Fibroblast of skin of left biceps (primary cell): ENCODE results near the gene PPP6R2.
"Not testable (repeated sequence)": the region's sequence is repeated elsewhere in the genome, so short reads cannot be mapped to it uniquely, and the experiment has no call there.

ENCODE experiments used
- DNase-seq, 2 experiments: peaks; one replicate each; pipeline ENCODE4 v3.0.0-alpha.2; 2013; ENCODE audit warnings: low read depth in 2 of 2

PPP6R2 gene

DNA sequence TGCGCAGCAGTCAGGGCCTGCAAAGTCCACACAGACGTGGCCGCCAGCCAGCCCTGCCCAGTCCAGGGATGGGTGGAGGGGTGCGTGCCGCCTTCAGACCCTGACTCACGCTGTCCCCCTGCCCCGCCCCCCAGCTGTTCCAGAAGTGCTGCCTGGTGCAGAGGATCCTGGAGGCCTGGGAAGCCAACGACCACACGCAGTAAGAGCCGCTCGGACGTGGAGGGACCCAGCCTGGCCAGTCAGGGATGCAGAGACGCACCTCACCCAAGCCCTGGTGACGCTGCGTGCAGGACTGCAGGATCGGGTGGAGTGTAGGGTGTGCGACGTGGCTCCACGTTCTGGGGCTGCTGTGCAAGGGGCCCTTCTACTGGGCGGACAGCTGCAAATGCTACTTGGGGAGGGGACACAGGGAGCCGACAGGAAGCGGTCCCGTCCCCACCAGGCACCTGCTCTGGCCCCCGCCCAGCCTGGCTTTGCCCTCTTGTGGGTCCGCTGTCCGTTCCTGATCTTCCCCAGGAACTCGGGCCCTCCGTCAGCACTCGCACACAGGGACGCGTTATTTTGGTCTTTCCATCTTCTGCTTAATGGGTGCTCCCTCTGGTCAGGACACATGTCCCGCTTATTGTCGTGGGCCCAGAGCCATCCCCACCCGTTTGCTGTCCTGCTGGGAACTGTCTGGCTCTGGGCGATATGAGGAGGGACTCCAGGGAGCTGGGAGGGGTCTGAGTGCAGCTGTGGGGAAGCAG, 89.2 kb downstream of the PPP6R2 start:
- no peak for DNase-seq

DNA sequence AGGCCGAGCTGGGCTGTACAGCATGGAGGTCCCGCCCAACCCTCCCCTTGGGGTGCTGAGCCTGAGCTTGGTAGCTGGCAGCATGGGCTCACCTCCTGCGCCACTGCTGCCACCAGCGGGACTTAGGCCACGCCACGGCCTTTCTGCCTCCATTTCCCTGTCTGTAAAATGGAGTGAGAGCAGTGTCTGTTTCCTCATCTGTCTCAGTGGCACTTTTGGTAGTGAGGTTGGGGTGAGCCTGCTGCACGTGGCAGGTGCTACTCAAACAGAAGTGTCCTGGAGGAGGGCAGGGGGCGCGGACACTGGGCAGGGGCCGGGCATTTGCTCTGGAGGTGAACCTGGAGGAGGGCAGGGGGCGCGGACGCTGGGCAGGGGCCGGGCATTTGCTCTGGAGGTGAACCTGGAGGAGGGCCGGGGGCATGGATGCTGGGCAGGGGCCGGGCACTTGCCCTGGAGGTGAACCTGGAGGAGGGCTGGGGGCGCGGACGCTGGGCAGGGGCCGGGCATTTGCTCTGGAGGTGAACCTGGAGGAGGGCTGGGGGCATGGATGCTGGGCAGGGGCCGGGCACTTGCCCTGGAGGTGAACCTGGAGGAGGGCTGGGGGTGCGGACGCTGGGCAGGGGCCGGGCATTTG, 89.9 kb downstream of the PPP6R2 start:
- DNase-seq: not testable (repeated sequence)

DNA sequence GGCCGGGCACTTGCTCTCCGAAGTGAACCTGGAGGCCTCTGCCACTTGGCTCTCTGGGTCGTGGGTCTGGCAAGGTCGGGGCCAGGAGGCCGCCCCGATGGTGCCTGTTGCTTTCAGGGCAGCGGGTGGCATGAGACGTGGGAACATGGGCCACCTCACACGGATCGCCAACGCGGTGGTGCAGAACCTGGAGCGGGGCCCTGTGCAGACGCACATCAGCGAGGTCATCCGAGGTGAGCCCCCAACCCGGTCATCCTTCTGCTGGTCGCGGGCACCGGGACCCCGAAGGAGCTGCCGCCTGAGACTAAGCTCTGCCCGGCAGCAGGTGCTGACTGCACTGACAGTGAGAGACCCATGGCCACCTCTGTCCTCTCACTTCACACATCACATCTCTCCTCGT, 91.7 kb downstream of the PPP6R2 start:
- DNase-seq: no peak

DNA sequence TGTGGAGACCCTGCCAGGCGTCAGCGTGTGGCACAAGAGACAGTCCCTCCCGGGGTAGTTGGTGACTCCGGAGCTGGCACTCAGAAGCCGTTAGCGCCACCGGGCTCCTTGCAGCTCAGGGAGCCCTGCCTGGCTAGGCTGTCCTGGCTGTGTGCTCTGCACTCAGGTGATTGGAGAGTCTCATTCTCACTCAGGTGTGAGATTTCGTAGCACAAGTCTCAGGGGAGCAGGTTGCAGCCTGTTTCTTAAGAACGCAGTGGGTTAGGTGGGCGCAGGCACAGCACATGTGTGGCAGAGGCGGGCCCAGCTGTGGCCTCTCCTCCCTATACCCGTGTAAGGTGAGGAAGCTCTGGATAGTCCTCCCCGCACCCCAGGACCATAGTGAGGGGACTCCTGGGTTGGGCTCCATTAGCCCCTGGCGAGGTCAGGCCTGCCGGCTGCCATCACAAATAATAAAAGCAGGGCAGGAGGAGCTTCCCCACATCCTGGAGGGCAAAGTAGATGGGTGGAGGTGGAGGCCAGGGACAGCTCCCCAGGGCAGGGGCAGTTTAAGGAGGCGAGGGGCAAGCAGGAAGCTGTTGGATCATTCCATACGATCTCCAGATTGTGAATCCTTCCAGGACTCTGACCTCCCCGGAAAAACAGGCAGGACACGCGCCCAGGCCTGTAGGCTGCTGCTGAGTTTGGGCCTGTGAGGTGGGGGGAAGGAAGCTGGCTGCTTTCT, 92.3 kb downstream of the PPP6R2 start:
- DNase-seq: no peak

DNA sequence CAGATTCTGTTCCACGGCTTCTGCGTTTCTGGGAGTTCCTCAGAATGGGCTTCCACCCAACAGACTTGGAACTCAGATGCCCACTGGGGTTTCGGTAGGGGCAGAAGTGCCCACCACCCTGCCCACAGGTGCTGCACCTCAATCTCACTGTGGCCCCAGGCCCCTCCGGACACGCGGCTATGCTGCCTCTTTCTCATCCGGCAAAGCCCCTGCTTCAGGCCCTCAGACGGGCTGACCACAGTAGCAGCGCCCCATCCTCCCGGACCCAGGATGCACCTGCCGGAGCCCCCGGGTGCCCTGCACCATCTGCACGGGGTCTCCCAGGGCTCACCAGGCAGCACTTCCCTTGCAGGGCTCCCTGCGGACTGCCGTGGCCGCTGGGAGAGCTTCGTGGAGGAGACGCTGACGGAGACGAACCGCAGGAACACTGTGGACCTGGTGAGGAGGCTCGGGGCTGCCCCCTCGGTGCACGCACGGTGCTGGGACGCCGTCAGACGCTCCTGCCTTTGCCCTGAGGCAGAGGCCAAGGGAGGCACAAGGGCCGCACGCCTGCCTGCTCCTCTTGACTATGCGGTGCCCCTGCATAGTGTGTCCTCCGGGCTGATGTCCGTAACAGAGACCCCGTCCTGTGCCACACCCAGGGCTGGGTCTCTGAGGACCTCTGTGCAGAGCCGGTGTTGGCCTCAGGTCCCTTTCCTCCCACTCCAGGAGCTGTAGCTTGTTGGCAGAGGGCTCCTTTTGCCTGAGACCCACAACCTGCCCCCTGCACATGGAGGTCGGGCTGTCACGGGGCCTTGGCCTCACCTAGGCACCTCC, 93.1 kb downstream of the PPP6R2 start:
- no peak for DNase-seq

DNA sequence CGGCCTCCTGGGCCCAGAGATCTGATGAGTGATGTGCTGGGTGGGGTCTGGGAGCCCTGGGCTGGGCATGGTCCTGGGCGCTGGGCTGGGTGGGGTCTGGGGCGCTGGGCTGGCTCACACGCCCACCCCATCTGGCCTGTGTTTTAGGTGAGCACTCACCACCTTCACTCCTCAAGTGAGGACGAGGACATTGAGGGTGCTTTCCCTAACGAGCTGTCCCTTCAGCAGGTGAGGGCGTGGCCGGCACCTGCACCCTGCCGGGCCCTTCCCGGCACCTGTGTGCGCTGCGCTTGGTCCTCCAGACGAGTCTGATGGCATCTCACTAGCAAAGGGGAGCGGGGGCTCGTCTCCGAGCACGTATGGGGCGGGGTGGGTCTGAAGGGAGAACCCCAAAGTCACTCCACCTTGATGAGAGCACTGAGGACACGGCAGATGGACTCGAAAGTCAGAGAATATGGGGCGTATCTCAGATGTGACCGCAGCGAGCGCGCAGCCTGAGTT, 93.8 kb downstream of the PPP6R2 start:
- no peak for DNase-seq

DNA sequence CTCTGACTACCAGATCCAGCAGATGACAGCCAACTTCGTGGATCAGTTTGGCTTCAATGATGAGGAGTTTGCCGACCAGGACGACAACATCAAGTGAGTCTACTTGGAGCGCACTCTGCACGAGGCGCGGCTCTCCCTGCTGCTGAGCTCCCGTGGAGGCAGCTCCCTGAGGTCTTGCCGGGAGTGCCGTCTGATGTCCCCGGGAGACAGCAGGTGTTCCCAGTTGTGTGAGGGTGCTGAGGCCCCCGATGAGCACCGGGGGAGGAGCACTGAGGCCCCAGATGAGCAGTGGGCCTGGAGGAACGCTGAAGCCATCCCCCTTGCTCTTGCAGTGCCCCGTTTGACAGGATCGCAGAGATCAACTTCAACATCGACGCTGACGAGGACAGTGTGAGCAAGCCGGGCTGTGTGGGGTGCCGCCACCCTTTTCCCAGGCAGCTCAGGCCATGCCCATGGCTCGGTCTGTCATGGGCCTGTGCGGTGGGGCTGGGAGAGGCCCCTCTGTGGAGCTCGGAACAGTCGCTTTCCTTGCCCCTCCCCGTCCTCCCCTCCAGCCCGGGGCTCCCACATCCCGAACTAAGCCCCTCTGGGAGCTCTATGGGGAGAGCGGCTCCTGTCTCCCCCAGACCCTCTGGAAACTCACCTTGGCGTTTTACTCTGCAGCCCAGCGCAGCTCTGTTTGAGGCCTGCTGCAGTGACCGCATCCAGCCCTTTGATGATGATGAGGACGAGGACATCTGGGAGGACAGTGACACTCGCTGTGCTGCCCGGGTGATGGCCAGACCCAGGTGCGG, 94.6 kb downstream of the PPP6R2 start:
- no peak for DNase-seq

DNA sequence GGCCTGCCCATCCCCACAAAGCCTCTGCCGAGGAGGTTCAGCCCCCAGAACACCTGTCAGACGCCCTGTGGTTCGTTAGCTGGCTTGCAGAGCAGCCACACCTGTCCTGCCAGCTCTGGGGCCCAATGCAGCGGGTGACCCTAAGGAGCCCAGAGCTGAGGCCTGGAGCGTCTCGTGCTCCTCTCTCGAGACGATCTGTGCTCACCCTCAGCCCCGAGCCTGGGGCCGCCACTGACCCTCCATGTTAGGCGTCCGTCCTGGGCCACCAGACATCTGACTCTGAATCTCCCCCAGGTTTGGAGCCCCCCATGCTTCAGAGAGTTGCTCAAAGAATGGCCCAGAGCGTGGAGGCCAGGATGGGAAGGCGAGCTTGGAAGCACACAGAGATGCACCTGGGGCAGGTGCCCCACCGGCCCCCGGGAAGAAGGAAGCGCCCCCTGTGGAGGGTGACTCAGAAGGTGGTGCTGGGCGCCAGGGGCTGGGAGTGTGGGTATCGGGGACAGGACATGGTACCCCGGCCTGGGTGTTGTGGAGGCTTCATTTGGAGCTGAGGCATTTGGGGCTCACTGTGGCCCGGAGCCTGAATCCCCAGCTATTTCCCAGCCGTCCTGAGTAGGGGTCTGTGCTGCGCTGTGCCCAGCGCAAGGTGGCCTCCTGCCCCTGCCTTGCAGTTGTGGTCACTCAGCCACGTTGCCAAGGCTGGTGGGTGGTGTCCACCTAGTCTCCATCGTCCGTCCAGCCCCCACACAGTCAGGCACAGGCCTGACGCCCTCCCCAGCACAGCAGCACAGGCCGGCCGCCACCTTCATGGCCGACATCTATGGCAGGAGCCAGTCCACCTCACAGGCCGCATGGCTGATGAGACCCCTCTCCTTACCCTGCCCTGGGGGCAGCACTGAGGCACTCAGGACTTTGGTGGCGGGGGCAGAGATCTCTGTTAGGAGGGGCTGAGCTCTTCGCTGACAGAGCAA, 95.5 kb downstream of the PPP6R2 start:
- no peak for DNase-seq

DNA sequence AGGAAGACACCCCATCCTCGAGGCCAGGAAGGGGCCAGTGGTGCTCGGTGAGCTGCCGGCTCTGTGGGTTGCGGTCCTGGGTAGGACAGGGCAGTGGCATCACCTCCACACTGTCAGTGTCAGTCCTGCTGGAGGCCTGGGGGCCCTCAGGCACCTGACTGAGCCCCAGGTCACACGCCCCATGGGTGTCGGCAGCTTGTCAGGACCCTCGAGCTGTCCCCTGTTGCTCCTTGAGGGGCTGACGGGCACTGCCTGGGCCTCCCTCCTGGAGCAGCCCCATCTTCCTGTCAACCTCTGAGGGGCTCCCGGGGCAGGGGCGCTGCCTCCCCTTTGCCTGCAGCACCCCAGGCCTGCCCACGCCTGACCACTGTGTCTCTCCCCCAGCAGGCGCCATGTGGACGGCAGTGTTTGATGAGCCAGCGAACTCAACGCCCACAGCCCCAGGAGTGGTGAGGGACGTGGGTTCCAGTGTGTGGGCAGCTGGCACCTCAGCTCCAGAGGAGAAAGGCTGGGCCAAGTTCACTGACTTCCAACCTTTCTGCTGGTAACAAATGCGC, 96.3 kb downstream of the PPP6R2 start:
- DNase-seq: no peak

DNA sequence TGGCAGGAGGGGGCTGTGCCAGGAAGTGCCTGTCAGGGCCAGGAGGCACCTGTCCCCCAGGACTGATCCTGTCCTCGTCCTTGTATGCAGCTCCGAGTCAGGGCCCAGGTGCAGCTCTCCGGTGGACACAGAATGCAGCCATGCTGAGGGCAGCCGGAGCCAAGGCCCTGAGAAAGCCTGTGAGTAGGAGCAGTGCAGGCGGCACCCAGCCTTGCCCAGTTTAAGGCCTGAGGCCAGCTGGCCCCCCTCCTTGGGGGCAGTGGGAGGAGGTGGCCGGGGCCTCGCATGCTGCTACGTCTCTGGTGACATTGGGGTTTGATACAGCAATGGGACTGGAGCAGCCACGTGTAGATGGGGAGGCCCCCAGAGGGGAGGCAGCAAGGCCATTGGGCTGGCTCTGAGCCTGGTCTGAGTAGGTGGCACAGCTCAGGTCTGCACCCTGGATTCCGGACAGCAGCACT, 96.8 kb downstream of the PPP6R2 start:
- DNase-seq: no peak

DNA sequence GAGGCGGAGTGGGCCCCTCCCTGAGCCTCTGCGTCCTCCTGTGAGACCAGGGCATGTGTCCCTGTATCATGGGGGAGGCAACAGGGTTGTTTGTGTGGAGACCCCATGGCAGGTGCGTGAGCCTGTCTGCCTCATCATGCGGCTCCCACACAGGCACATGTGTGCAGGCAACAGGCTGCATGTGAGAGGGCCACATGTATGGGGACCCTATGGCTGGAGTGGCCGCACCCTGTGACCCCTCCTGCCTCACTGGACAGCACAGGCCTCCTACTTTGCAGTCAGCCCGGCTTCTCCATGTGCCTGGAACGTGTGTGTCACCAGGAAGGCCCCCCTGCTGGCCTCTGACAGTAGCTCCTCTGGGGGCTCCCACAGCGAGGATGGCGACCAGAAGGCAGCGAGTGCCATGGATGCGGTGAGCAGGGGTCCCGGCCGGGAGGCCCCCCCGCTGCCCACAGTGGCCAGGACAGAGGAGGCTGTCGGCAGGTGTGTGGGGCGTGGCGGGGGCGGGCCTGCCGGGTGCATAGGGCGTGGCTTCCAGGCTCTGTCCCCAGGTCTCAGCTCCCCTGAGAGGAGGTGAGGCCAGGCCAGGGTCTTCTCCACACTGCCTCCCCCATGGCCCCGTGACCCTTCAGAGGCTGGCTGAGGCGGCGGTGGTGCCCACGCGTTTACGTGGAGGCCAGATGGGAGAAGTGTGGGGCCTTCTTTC, 97.6 kb downstream of the PPP6R2 start:
- no peak for DNase-seq

DNA sequence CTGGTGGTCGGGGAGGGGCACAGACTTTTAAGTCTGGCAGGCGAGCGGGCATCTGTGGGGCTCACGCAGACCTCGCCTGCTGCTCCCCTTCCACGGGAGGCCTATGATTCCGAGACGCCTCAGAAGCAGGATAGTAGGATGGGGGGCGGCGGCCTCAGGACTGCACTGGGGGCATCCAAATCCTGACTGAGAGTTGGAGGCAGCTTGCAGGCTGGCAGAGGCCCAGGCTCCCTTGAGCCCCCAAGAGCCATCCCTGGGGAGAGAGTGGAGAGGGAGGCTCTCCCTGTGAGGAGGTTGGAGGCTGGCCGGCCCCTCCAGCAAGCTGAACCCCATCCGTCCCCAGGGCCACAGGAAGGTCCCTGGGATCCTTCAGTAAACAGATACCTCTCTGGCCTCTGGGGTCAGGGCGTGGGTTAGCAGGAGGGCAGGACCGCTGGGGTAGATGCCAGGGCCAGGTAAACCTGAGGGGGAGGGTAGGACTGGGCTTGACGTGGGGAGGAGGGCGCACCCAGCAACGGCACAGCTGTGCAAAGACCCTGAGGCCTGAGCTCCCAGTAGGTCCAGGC, 98.4 kb downstream of the PPP6R2 start:
- DNase-seq: no peak

DNA sequence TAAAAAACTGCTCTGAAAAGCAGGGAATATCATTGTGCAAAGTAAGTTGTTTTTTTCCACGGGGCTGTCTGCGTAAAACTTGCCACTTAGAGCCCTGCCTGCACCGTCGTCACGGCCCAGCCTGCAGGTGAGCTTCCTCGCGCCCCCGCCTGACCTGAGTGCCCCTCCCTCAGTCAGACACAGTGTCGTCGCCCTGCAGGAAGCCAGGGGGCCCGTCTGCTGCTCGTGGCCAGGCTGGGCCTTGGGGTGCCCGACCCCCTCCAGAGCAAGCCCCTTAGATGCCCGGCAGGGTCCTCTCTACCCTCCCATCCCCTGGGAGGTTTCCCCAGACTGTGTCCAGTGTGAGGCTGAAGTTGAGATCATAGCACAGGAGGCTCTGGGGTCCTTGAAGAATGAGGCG, 100.1 kb downstream of the PPP6R2 start:
- no peak for DNase-seq

DNA sequence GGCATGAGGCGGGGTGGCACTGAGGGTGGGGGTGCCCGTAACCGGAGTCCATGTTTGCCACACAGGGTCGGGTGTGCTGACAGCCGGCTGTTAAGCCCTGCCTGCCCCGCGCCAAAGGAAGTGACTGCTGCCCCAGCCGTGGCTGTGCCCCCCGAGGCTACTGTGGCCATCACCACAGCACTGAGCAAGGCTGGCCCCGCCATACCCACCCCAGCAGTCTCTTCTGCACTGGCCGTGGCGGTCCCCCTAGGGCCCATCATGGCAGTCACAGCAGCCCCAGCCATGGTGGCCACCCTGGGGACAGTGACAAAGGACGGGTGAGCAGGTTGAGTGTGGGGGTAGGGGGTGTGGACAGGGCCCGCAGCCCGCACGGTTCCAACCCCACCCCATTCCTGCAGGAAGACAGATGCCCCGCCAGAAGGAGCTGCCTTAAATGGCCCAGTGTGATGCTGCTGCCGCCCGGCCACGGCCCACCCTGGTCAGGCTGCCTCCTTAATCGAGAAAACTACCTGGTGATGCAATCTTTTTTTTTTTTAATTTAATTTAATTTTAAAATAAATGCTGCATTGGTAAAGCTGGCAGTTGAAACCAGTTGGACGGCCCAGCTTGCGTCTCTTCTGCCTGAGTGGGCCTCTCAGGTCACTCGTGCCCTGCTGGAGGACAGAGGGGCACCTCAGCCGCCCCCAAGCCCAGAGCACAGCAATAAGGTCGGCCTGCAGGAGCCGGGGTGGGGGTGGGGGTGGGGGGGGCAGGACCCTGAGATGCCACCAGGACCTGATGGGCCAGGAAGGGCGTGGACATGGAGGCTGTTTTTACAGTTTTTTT, 100.9 kb downstream of the PPP6R2 start:
- no peak for DNase-seq

DNA sequence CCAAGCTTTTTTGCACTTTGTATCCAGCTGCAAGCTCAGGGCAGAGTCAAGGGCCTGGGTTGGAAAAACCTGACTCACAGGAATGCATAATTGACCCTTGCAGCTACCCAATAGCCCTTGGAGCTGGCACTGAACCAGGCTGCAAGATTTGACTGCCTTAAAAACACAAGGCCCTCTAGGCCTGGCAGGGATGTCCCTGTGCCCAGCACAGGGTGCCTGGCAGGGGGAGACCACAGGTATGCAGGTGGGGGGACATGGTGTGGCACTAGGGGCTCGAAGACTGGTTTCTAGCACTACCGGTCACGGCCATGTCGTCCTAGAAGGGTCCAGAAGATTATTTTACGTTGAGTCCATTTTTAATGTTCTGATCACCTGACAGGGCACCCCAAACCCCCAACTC, 101.5 kb downstream of the PPP6R2 start:
- DNase-seq: no peak

DNA sequence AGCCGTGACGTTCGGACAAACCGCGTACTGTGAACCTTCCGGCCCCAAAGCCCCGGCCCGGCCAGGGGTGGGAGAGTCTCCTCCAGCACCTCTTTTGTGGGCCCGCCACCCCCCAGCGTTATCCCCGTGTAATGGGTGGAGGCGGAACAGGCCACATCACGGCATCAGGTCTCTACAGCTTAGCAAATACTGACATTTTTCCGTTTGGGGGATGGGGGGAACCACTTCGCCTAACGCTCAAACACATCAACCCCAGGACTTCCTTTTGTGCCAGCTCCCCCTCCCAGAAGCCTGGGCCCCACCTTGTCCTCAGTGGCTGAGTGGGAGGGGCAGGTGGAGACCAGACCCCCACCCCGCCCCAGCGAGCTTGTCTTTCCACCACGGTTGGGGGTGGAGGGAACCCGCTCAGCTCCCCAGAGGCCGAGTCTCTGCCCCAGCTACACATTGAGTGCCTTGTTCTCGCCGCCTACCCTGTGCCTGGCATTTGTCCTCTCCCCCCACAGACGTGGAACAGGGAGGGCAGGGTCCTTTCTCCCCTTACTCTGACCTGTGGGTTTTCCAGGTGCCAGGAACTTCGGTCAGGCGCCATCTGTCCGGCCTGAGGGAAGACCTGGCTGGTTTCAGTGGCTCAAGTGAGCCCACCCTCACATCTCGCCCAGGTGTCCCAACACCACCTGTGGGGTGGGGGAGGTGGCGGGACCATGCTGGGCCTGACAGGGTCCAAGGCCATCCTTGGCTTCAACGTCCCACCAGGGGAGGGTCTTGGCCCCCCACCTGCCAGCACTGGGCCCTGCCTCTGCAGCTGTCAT, 102.1 kb downstream of the PPP6R2 start:
- no peak for DNase-seq
